Activated CD8-positive, alpha-beta memory T cell treated with anti-CD3 and anti-CD28 coated beads for 1 hour (primary cell): ENCODE measurements around the gene ARHGAP21.

Experiments
- DNase-seq, 2 donors: peaks; one replicate each; pipeline ENCODE4 v3.0.0-alpha.2; 2020; ENCODE audit warnings: low read depth in 1 of 2; ENCODE audit errors: extremely low read depth in 1 of 2

Gene ARHGAP21

GRCh38 chr10:24723386-24723787 is 300 bp downstream of the ARHGAP21 start:
- DNase-seq, result no peak

GRCh38 chr10:24722676-24723385 is 856 bp downstream of the ARHGAP21 start:
- peak in 1 of 2 donors; percentile 37 for DNase-seq

GRCh38 chr10:24722131-24722675 is 1.5 kb downstream of the ARHGAP21 start:
- no peak for DNase-seq

- no peak for DNase-seq
Observed at GRCh38 chr10:24721229-24722106, 2.2 kb downstream of the ARHGAP21 start.

- no peak for DNase-seq
Observed at GRCh38 chr10:24720096-24720495, 3.6 kb downstream of the ARHGAP21 start.

GRCh38 chr10:24718031-24718855 is 5.4 kb downstream of the ARHGAP21 start:
- DNase-seq, result no peak

- DNase-seq, result no peak
Observed at GRCh38 chr10:24716295-24716694, 7.4 kb downstream of the ARHGAP21 start.

GRCh38 chr10:24715246-24715769 is 8.4 kb downstream of the ARHGAP21 start:
- DNase-seq, result no peak

GRCh38 chr10:24713086-24713485 is 10.6 kb downstream of the ARHGAP21 start:
- DNase-seq, result no peak

GRCh38 chr10:24711465-24711864 is 12.2 kb downstream of the ARHGAP21 start:
- no peak for DNase-seq

GRCh38 chr10:24708081-24708480 is 15.6 kb downstream of the ARHGAP21 start:
- no peak for DNase-seq

GRCh38 chr10:24707445-24707844 is 16.2 kb downstream of the ARHGAP21 start:
- DNase-seq, result no peak

- DNase-seq, result no peak
Observed at GRCh38 chr10:24706479-24707118, 17.1 kb downstream of the ARHGAP21 start.

GRCh38 chr10:24703700-24704099 is 20.0 kb downstream of the ARHGAP21 start:
- no peak for DNase-seq

GRCh38 chr10:24701447-24701846 is 22.2 kb downstream of the ARHGAP21 start:
- DNase-seq, result no peak

- no peak for DNase-seq
Observed at GRCh38 chr10:24700948-24701347, 22.7 kb downstream of the ARHGAP21 start.

GRCh38 chr10:24698270-24698669 is 25.4 kb downstream of the ARHGAP21 start:
- no peak for DNase-seq

- no peak for DNase-seq
Observed at GRCh38 chr10:24697080-24697479, 26.6 kb downstream of the ARHGAP21 start.

- no peak for DNase-seq
Observed at GRCh38 chr10:24695452-24695851, 28.2 kb downstream of the ARHGAP21 start.

- no peak for DNase-seq
Observed at GRCh38 chr10:24694086-24694485, 29.6 kb downstream of the ARHGAP21 start.
